Gastrocnemius medialis (tissue), 4 donors: Measurements from ENCODE around the gene NHERF1.

ENCODE experiments used
- CTCF ChIP-seq, 5 experiments: fragments of 450-650 bp in 3 of 5; fragments of 200-600 bp in 2 of 5; sonication (generic) in 2 of 5; IDR thresholded peaks in 4 of 5; conservative IDR thresholded peaks in 1 of 5; 1 replicate in 4 of 5; 2 replicates in 1 of 5; pipeline ENCODE4 v1.5.1; 2016 to 2019; ENCODE audit warnings: antibody characterized with exemption in 5 of 5, mild to moderate bottlenecking in 3 of 5, moderate library complexity in 3 of 5
- POLR2A ChIP-seq, 2 donors: fragments of 450-650 bp; IDR thresholded peaks; one replicate each; pipeline ENCODE4 v1.6.1; 2017; ENCODE audit warnings: antibody characterized with exemption in 2 of 2, mild to moderate bottlenecking in 2 of 2, moderate library complexity in 2 of 2

GRCh38 chr17:74737299-74738050 is 11.0 kb upstream of the NHERF1 start:
- TF ChIP-seq POLR2A (IDR thresholded peaks at IDR 0.05): no peak
- TF ChIP-seq CTCF (IDR thresholded peaks at IDR 0.05 in 4 of 5, conservative IDR thresholded peaks at IDR 0.05 in 1 of 5): peak in 2 of 5 experiments; percentile 7 to 13
